ENCODE measurements around the gene ATG4B. TPM values are rescaled to one million over a fixed set of nuclear protein-coding genes. Genes with fewer than 3 reads are reported as not detected.

Gene ATG4B
- total and polyA plus RNA-seq, 2 of the 8 experiments (the other 6 are each of a cell fraction or from before 2014, with no cell fraction given), result 103 to 155 TPM

GRCh38 chr2:241609859-241610793 lies 27.4 kb upstream of the ATG4B start (continued):
- TF ChIP-seq TBP (IDR thresholded peaks at IDR 0.05; ENCODE audit: low read depth, low read length) (peak; percentile 15; the same call in 1 of the 2 replicates), SP2 (IDR thresholded peaks at IDR 0.05; ENCODE audit: low read length) (no peak), POU5F1 (IDR thresholded peaks at IDR 0.05; ENCODE audit: low read depth, low read length) (no peak), KDM4A (IDR thresholded peaks at IDR 0.05; ENCODE audit: low read depth, low read length, severe bottlenecking) (no peak), CHD2 (IDR thresholded peaks at IDR 0.05; ENCODE audit: low read length) (no peak), NRF1 (IDR thresholded peaks at IDR 0.05; ENCODE audit: low read depth, low read length) (peak; percentile 18; the same call in 1 of the 2 replicates), RBBP5 (IDR thresholded peaks at IDR 0.05; ENCODE audit: borderline replicate concordance, low read depth, low read length) (0 out of 2 replicates have a peak, but pooled peaks have one; percentile 46), EGR1 (IDR thresholded peaks at IDR 0.05; ENCODE audit: borderline replicate concordance, low read depth, low read length) (no peak), JUND (IDR thresholded peaks at IDR 0.05; ENCODE audit: low read length) (0 out of 2 replicates have a peak, but pooled peaks have one; percentile 28), YY1 (IDR thresholded peaks at IDR 0.05; ENCODE audit: low read depth, low read length) (no peak), POLR2A (IDR thresholded peaks at IDR 0.05; ENCODE audit: control extremely low read depth in 1 of 2, low read depth in 2 of 2, low read length in 2 of 2) (peak; percentile 43 to 62; a peak in 2 of 3 replicates)

All from H1 (cell line).